ENCODE results near the gene PRPS1. TPM values are rescaled to one million over a fixed set of nuclear protein-coding genes. Genes with fewer than 3 reads are reported as not detected.

The PRPS1 gene
- total RNA-seq, 1 experiment from 2014 or later = 90.5 TPM

DNA sequence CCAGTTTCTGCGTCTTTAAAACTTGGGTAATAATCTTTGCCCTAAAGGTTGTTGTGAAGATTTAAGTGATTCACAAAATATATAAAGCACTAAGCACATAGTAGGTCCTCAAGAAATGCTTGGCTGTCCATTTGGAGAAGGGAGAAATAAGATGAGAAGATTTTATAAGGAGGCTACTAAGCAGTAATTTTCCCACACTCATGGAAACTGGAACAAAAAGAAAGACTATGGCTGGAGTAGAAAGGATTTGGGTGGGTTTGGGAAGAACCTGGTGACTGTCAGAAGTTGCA is 47.0 kb downstream of the PRPS1 start:
- Histone ChIP-seq H3K23ac (ENCODE audit: insufficient read length, low read depth, low read length) (no peak overlapping the region), H2AFZ (ENCODE audit: low read length) (no peak overlapping the region), H3K18ac (ENCODE audit: insufficient read length, low read depth, low read length) (no peak overlapping the region), H3K4me2 (ENCODE audit: insufficient read depth, insufficient read length, low read length) (no peak overlapping the region), H2BK20ac (ENCODE audit: low read depth, low read length, poor library complexity, severe bottlenecking) (no peak overlapping the region), H2BK5ac (ENCODE audit: insufficient read length, low read length) (no peak overlapping the region), H3K4ac (ENCODE audit: low read depth, low read length) (no peak overlapping the region), H3K14ac (ENCODE audit: insufficient read depth, low read length) (no peak overlapping the region), H3K79me2 (ENCODE audit: insufficient read depth, low read length) (no peaks in the 10 kb centered on the region), H2AK5ac (ENCODE audit: insufficient read length, low read length) (no peak overlapping the region), H3K23me2 (ENCODE audit: insufficient read length, low read depth, low read length, poor library complexity, severe bottlenecking) (no peaks in the 10 kb centered on the region), H3K79me1 (ENCODE audit: insufficient read depth, low read depth, low read length, poor library complexity, severe bottlenecking) (no peaks in the 10 kb centered on the region), H4K8ac (replicated peaks; ENCODE audit: insufficient read length, low read depth, low read length) (no peak overlapping the region), H3K56ac (ENCODE audit: insufficient read length, low read depth, low read length) (no peak overlapping the region), H3T11ph (ENCODE audit: low read length) (no peak overlapping the region), H4K20me1 (ENCODE audit: control insufficient read depth, insufficient read depth, insufficient read length) (no peaks in the 10 kb centered on the region), H3K9me3 (ENCODE audit: control insufficient read depth, low read depth, low read length) (no peaks in the 10 kb centered on the region), H3K27me3 (ENCODE audit: insufficient read depth, low read length) (no peaks in the 10 kb centered on the region; the same call in 1 of the 2 replicates), H3K27ac (ENCODE audit: insufficient read length, low read depth, low read length) (no peak overlapping the region), H2BK12ac (ENCODE audit: insufficient read length, low read depth, low read length) (no peak overlapping the region), H4K5ac (ENCODE audit: insufficient read length, low read depth, low read length) (no peak overlapping the region), H2BK120ac (ENCODE audit: low read depth, low read length, poor library complexity, severe bottlenecking) (no peak overlapping the region), H4K91ac (ENCODE audit: insufficient read length, low read depth, low read length) (no peak overlapping the region), H3K4me1 (ENCODE audit: insufficient read depth, low read length) (no peaks in the 10 kb centered on the region; the same call in 1 of the 2 replicates), H2BK15ac (ENCODE audit: low read depth, low read length) (no peak overlapping the region), H3K9ac (ENCODE audit: extremely low read depth, insufficient read length, low read length) (no peak overlapping the region)
- H3K36me3 Mint-ChIP-seq (ENCODE audit: insufficient read depth in 1 of 3, low read depth in 3 of 3) = no peaks in the 10 kb centered on the region
- peaks cover 0 to 39% of the 10 kb centered on the region in 2 experiments; a peak in 2 of 4 replicates for H3K4me1 Mint-ChIP-seq
- H3K4me3 Mint-ChIP-seq = no peak overlapping the region
- no CpG with 5 or more reads among the region's 1 CpG for WGBS (ENCODE audit: extremely low coverage, insufficient read length, low lambda C conversion rate)
- H3K27me3 Mint-ChIP-seq (ENCODE audit: low read depth) = peaks cover 8% of the 10 kb centered on the region
- TF ChIP-seq CTCF (conservative IDR thresholded peaks at IDR 0.05) = no peak
- DNase-seq = no peak
- no peak overlapping the region for H3K27ac Mint-ChIP-seq
- H3K9me3 Mint-ChIP-seq = peaks cover 0 to 60% of the 10 kb centered on the region in 2 experiments; a peak in 2 of 5 replicates

Measured in H9 (cell line).